Right atrium auricular region (tissue), 2 donors: ENCODE results near the gene ALS2CL. TPM values are rescaled to one million over a fixed set of nuclear protein-coding genes. Genes with fewer than 3 reads are reported as not detected.

ENCODE experiments used
- DNase-seq: peaks from one replicate; pipeline ENCODE4 v3.0.0-alpha.2; 2019; ENCODE audit warnings: low spot score
- H3K27ac ChIP-seq, 2 donors: fragments of 200-600 bp; sonication (generic); 1 replicate in 1 of 2; 2 replicates in 1 of 2; pipeline ENCODE4 v1.5.1; 2016 to 2019
- H3K27me3 ChIP-seq, 2 donors: fragments of 200-600 bp; sonication (generic); one replicate each; pipeline versions ENCODE4 v1.5.1 to v1.6.0; 2017 to 2019
- H3K36me3 ChIP-seq: fragments of 200-600 bp; sonication (generic); one replicate; pipeline ENCODE4 v1.5.1; 2016
- H3K4me1 ChIP-seq, 2 donors: fragments of 200-600 bp; sonication (generic); one replicate each; pipeline versions ENCODE4 v1.5.1 to v1.6.0; 2017 to 2019
- H3K4me3 ChIP-seq, 2 donors: fragments of 200-600 bp; sonication (generic); 1 replicate in 1 of 2; 2 replicates in 1 of 2; pipeline ENCODE4 v1.5.1; 2017 to 2019; ENCODE audit warnings: mild to moderate bottlenecking in 1 of 2, moderate library complexity in 1 of 2
- H3K9me3 ChIP-seq, 2 donors: fragments of 200-600 bp; sonication (generic); one replicate each; pipeline ENCODE4 v1.5.1; 2019
- CTCF ChIP-seq, 2 donors: fragments of 200-600 bp; sonication (generic); IDR thresholded peaks; one replicate each; pipeline ENCODE4 v1.5.1; 2019; ENCODE audit warnings: antibody characterized with exemption in 2 of 2
- total RNA-seq, 2 donors: library from RNA; depleted of rRNA; stranded (reverse); fragments of >200 nt; gene quantifications; one replicate each; pipeline ENCODE4 v1.1.0, GENCODE V29; 2016

ALS2CL gene
- total RNA-seq, 2 donors from 2014 or later = 8.3 to 12.5 TPM

- Histone ChIP-seq H3K27ac (peak overlapping the region in 1 of 2 donors; percentile 10), H3K9me3 (no peaks in the 10 kb centered on the region), H3K27me3 (no peaks in the 10 kb centered on the region), H3K36me3 (peaks cover 28% of the 10 kb centered on the region), H3K4me3 (no peak overlapping the region), H3K4me1 (peaks cover 0 to 28% of the 10 kb centered on the region in 2 donors)
- DNase-seq = no peak
- no peak for TF ChIP-seq CTCF (IDR thresholded peaks at IDR 0.05)
Observed at GRCh38 chr3:46680298-46680826, 13.1 kb downstream of the ALS2CL start.

GRCh38 chr3:46679681-46680080 lies 13.8 kb downstream of the ALS2CL start:
- no peak for DNase-seq
- peaks cover 0 to 28% of the 10 kb centered on the region in 2 donors for H3K4me1 ChIP-seq
- no peak overlapping the region for H3K4me3 ChIP-seq
- peaks cover 26% of the 10 kb centered on the region for H3K36me3 ChIP-seq
- TF ChIP-seq CTCF (IDR thresholded peaks at IDR 0.05) = no peak
- H3K9me3 ChIP-seq = no peaks in the 10 kb centered on the region
- no peak overlapping the region for H3K27ac ChIP-seq
- H3K27me3 ChIP-seq = no peaks in the 10 kb centered on the region

GRCh38 chr3:46678280-46678679 lies 15.2 kb downstream of the ALS2CL start:
- Histone ChIP-seq H3K4me3 (no peak overlapping the region), H3K36me3 (peaks cover 27% of the 10 kb centered on the region), H3K9me3 (no peaks in the 10 kb centered on the region), H3K27me3 (no peaks in the 10 kb centered on the region), H3K4me1 (peaks cover 0 to 28% of the 10 kb centered on the region in 2 donors), H3K27ac (no peak overlapping the region)
- DNase-seq = no peak
- no peak for TF ChIP-seq CTCF (IDR thresholded peaks at IDR 0.05)

- Histone ChIP-seq H3K4me3 (peak overlapping the region in 1 of 2 donors; percentile 5), H3K9me3 (no peaks in the 10 kb centered on the region), H3K36me3 (peaks cover 19% of the 10 kb centered on the region), H3K4me1 (peaks cover 0 to 28% of the 10 kb centered on the region in 2 donors), H3K27me3 (no peaks in the 10 kb centered on the region), H3K27ac (no peak overlapping the region)
- DNase-seq = no peak
- TF ChIP-seq CTCF (IDR thresholded peaks at IDR 0.05) = no peak
Observed at GRCh38 chr3:46677411-46677726, 16.1 kb downstream of the ALS2CL start.

DNA sequence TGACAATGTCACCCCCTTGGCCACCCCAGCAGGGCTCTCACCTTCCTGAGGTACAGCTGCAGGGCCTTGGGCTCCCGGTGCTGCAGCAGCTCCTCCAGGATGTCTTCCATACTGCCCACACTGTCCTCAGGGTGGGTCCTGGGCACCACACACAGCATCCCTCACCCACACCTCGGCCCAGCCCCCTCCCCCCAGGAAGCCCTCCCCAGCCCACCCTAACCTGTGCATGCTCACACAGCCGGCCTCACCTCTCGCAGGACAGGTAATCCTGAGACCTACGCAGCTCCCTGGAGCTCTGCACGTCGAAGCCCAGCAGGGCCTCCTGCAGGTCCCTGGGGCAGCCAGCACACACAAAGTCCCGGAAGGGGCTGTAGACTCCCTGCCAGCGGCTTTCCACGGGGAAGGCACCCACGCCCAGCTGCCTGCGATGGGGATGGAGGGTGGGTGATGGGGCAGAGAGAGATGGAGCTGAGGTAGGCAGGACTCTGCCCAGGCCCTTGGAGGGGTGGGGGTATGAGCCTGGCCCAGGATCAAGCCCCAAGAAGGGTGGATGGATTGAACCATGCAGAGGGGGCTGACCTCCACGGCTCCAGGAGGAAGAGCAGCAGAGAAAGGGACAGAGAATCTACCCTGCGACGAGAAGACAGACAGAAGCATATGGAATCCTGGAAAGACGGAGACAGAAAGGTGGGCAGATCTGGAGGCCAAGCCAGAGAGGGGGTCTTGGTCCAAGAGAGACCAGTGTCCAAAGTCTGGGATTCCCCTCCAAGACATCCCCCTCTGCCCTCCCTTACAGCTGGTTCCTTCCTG lies 16.7 kb downstream of the ALS2CL start:
- DNase-seq = no peak
- H3K4me1 ChIP-seq = peaks cover 0 to 28% of the 10 kb centered on the region in 2 donors
- H3K9me3 ChIP-seq = no peaks in the 10 kb centered on the region
- no peaks in the 10 kb centered on the region for H3K27me3 ChIP-seq
- TF ChIP-seq CTCF (IDR thresholded peaks at IDR 0.05) = no peak
- peak overlapping the region in 1 of 2 donors; percentile 5 for H3K4me3 ChIP-seq
- H3K36me3 ChIP-seq = peaks cover 19% of the 10 kb centered on the region
- H3K27ac ChIP-seq = no peak overlapping the region
